Measurements from ENCODE around the gene TRHDE.

DNA sequence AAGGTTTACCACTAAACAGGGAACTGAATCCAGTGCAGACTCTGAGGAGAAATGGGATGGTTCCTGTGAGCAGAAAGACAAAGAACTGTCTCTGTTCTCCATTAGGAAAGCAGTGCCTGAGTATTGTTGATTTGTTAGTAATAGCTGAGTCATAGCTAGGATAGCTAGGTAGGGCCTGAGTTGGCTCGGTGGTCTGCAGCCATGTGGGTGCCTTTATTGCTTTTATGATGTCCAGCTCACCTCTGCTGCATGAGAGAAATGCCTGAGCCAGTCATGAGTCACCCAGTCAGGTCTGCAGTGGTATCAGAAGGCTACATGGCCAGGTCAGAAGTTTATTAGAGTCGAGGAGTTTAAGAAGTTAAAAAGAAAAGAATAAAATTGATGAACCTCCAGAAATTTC lies 24.2 kb downstream of the TRHDE start:
- TF ChIP-seq, protein P1, sequence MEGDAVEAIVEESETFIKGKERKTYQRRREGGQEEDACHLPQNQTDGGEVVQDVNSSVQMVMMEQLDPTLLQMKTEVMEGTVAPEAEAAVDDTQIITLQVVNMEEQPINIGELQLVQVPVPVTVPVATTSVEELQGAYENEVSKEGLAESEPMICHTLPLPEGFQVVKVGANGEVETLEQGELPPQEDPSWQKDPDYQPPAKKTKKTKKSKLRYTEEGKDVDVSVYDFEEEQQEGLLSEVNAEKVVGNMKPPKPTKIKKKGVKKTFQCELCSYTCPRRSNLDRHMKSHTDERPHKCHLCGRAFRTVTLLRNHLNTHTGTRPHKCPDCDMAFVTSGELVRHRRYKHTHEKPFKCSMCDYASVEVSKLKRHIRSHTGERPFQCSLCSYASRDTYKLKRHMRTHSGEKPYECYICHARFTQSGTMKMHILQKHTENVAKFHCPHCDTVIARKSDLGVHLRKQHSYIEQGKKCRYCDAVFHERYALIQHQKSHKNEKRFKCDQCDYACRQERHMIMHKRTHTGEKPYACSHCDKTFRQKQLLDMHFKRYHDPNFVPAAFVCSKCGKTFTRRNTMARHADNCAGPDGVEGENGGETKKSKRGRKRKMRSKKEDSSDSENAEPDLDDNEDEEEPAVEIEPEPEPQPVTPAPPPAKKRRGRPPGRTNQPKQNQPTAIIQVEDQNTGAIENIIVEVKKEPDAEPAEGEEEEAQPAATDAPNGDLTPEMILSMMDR (IDR thresholded peaks at IDR 0.05): no peak
- TF ChIP-seq POLR2A (IDR thresholded peaks at IDR 0.05): no peak

Measured in lower leg skin (tissue), 3 donors.